Stimulated activated CD8-positive, alpha-beta memory T cell treated with anti-CD3 and anti-CD28 coated beads, Interleukin-12 subunit alpha, Interleukin-12 subunit beta, amount 100 ng/mL, for 24 hours (primary cell): ENCODE data around the gene KLHL26.

Source experiments
- DNase-seq: peaks from one replicate; pipeline ENCODE4 v3.0.0-alpha.2; 2020; ENCODE audit errors: extremely low read depth

The KLHL26 gene

DNA sequence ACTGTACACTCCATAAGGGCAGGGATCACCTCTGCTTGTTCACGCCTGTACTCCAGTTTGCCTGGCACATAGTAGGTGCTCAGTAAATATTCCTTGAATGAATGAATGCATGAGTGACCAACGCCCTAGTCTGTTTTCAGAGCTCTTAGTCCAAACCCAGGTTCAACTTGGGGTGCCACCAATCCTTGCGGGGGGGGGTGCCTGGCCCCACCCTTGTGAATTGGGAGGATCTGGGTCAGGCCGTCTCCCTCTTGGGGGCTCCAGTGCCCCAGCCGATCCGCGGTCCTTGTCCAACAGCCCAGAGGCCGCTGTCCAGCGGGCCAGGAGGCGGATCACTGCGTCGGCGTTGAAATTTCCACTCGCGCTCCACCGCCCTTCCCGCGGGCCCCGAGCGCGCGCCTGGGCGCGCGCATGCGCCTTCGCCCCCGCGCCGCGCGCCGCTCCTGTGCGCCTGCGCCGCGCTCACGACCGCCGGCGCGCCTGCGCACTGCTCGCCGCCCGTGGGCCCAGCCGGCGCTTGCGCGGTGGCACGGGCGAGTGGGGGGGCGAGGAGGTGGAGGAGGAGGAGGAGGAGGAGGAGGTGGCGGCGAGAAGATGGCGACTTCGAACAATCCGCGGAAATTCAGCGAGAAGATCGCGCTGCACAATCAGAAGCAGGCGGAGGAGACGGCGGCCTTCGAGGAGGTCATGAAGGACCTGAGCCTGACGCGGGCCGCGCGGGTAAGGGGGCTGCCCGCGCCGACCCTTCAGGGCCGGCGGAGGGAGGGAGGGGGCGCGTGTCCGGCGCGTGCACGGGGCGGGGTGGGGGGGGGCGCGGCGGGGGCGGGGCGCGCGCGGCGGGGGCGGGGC lies 46.5 kb downstream of the KLHL26 start, which contains the start of gene CRTC1:
CRTC1 (plus strand) TSS at position 572 of the 849 bp plus-strand sequence; CDS start at position 595, 23 bp downstream.
- DNase-seq = peak; percentile 76

DNA sequence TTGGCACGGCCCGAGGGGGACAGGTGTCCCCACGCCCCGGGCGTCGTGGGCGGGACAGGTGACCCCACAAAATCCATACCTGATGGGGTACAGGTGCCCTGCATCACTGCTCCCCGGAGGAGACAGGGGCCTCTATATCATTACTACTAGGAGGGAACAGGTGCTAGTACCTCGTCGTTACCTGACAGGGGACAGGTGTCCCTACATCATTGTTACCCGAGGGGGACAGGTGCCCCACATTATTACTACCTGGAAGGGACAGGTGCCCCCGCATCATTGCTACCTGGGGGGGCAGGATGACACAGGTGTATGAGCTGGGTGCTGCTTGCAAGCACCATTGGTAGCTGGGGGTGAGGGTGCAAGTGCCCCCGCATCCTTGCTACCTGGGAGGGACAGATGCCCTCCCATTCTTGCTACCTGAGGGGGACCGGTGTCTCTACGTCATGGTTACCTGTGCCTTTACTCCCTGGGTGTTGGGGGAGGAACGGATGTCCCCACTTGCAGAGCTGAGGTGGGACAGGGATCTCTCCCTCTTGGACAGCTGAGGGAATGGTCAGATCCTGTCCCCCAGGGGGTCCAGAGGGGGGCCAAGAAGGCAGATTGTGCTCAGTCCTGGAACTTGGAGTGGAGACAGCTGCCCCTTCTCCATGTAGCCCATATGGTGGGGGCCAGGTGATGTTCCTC lies 47.3 kb downstream of the KLHL26 start:
- DNase-seq = no peak

DNA sequence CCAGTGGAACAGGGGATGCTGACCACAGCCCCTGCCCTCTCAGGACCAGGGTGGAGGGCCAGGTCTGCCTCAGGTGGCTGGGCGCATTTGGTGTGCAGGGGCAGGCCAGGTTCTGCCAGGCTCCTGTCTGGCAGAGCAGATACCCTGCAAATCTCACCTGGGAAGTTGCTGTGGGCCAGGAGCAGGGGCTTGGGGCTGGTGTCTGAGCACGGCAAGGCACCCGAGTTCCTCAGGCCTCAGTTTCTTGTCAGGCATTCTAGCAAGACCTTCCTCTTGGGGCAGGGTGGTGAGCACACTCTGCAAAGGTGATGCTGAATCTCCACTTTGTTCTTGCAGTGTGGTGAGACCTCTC lies 47.8 kb downstream of the KLHL26 start:
- DNase-seq = no peak

DNA sequence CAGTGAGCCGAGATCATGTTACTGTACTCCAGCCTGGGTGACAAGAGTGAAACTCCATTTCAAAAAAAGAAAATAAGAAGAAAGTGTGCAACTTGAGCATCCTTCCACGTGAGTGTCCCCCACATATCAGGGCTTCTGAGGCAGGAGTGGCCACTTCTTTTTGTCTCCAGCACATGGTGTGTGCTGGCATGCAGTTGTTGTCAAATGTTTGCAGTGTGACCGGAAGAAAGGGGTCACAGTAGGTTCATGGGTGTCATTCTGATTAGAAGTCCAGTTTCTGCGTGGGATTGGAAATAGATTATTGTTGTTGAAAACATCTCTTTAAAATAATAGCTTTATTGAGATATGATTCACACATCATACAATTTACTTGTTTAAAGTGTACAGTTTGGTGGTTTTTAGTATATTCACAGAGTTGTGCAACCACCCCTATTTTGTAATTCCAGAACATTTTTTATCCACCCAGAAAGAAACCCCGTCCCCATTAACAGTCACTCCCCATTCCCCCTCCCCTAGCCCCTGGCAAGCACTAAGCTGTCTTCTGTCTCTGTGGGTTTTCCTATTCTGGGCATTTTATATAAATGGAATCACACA lies 48.9 kb downstream of the KLHL26 start:
- DNase-seq = no peak

DNA sequence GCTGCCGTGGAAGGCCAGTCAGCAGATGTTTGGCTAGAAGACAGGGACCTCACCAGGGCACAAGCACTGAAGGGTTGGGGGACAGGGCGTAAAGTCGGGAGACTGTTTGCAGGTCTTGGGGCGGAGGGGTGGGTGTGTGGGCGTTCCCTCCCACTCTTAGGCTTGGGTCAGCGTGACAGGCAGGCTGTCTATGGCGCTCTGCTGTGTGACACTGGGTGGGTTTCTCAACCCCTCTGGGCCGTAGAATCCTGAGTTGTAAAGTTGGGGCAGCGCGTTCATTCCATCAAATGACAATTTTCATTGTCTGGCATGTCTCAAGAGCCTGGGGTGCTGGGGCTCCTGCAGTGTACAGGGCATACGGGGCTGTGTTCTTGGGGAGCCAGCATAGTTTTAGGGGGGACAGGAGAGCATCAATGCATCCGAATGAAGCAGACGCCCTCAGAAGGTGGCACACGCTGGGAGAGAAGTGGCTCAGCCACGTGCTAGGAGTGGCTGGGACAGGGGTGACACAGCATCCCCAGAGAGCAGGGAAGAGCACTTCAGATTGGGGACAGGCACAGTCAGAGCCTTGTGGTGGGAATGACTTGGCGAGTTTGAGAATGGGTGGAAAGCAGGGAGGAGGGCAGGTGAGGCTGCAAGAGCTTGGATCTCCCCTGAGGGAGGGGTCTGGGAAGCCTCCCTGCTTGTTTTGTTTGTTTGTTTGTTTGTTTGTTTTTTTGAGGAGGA lies 51.1 kb downstream of the KLHL26 start:
- no peak for DNase-seq

DNA sequence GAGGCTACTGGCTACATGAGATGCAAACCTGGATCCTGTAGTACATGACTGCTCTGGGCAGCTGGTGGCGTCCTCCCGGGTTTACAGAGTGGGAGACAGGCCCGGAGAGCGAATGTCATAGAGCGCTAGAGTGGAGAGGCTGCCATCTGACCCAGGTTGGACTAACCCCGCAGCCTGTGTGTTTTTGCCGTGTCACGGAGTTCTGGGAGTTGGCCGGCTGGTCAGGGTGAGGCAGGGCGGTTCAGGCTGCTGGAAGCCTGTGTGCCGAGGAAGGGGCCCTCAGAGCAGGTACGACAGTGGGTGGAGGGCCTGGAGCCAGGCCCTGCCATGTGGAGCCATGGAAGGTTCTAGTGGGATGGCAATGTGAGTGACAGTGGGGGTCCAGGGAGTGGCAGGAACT lies 59.2 kb downstream of the KLHL26 start:
- DNase-seq = no peak

DNA sequence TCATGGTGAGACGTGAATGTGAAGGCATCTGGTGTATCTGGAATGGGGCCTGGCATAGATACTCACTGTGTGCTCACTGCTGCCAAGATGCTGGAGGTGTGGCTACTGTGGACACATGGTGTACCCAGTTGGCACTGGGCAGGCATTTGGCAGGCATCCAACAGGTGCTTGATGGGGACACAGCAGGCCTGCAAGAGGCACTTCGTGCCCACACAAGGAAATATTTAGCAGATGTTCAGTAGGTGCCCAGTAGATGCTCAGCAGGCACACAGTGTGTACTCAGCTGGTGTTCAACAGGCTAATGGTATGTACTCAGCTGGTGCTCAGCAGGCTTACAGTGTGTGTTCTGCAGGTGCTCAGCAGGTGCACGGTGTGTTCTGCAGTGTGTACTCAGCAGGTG lies 60.9 kb downstream of the KLHL26 start:
- DNase-seq = no peak

DNA sequence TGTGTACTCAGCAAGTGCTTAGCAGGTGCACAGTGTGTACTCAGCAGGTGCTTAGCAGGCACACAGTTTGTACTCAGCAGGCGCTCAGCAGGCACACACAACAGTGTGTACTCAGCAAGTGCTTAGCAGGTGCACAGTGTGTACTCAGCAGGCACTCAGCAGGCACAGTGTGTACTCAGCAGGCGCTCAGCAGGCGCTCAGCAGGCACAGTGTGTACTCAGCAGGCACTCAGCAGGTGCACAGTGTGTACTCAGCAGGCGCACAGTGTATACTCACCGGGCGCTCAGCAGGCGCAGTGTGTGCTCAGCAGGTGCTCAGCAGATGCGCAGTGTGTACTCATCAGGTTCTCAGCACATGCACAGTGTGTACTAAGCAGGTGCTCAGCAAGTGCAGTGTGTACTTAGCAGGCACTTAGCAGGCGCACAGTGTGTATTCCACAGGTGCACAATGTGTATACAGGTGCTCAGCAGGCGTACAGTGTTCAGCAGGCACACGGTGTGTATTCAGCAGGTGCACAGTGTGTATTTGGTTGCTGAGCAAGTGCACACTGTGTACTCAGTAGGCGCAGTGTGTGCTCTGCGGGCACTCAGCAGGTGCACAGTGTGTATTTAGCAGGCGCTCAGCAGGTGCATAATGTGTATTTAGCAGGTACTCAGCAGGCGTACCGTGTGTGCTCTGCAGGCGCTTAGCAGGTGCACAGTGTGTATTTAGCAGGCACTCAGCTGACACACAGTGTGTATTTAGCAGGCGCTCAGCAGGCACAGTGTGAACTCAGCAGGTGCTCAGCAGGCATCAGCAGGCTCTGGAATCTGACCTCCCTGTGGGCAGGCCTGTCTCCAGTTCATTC lies 61.7 kb downstream of the KLHL26 start:
- DNase-seq = no peak

DNA sequence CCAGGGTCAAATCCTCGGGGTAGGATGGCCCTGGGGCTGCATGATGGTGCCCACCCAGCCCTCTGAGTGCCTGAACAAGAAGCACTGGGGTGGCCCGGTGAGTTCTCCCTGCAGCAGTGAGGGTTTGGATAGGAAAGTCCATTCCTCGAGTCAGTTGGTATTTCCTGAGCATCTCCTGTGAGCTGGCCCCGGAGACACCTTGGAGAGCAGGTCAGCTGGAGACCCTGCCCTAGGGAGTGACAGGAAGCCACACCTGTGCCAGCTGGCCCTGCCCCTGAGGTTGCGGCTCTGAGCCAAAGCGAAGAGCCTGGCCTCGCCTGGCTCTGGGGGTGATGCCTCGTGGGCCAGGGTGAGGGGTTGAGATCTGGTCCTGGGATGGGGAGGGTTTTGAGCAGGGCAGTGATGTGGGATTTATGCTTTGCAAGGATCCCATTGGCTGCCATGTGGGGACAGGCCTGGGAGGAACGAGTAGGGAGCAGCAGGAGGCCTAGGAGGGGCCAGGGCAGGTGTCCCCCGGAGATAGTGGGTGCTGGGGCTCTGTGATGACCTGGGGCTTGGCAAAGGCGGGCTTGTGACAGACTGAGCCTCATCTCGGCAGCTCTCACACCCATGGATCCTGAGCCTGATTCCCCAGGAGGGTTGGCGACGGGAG lies 62.7 kb downstream of the KLHL26 start:
- DNase-seq = no peak

DNA sequence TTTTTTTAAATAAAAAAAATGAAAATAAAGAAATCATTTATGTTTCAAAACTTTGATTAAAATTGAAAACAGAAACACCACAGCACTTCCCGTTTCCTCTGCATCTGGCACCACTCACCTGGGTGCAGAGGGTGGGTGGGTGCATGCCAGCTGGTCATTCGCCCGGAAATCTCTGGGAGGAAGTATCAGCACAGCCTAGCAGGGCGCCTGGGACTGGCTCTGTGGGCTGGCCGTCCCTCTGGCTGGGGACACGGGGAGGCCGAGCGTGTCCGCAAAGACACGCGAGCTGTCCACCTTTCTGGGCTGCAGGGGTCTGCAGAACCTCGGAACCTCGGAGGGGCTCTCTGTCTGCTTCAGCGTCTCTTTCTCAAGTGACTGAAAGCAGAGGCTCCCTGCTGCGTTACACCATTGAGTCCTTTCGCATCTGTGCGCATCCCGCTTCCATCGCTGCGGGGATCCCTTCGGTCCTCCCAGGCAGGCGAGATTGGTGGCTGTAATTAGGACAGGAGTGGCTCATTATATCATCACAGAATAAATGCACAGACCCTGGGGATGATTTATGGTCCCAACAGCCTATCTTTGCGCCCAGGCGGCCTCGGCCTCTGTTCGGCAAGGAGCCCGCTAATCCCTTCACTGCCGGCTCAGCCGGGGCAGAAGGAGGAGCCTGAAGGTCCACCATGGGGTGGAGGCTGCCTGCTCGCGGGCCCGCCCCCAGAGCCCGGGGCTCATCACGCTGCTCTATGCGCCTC lies 63.8 kb downstream of the KLHL26 start:
- DNase-seq = peak; percentile 23

DNA sequence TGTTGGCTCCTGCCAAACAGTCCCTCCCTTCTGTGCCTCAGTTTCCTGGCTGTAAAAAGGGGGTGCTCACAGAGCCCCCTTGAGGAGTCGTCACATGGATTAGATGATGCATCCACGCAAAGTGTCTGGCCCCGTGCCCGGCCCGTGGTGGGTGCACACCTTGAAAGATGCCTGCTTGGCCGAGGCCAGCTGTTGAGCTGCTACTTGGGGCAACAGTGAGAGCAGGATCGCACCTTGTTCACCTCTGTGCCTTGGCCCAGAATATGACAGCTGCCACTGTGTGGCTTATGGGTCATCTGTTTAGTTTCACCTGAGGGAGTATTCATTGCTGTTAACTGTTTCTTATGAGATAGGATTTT lies 64.4 kb downstream of the KLHL26 start:
- no peak for DNase-seq

DNA sequence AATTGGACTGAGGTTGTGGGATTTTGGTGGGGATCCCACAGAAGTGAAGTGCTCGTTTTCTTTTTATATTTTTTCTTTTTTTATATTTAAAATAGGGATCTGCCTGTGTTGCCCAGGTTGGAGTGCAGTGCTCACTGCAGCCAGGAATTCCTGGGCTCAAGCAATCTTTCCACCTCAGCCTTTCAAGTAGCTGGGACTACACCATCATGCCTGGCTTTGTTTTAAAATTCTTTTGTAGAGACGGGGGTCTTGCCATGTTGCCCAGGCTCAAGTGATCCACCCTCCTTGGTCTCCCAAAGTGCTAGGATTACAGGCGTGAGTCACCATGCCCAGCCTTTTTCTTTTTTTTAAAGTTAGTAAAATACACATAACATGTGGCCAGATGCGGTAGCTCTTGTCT lies 67.2 kb downstream of the KLHL26 start:
- no peak for DNase-seq

DNA sequence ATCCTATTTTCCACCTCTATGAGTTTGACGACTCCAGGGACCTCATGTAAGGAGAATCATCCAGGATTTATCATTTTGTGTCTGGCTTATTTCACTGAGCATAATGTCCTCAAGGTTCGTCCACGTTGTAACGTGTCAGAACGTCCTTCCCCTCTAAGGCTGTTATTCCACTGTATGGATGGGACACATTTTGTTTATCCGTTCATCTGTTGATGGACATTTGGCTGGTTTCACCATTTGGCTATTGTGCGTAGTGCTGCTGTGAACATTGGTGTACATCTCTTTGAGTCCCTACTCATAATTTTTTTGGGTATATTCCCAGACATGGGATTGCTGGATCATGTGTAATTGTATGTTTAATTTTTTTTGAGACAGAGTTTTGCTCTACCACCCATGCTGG lies 68.1 kb downstream of the KLHL26 start:
- no peak for DNase-seq

DNA sequence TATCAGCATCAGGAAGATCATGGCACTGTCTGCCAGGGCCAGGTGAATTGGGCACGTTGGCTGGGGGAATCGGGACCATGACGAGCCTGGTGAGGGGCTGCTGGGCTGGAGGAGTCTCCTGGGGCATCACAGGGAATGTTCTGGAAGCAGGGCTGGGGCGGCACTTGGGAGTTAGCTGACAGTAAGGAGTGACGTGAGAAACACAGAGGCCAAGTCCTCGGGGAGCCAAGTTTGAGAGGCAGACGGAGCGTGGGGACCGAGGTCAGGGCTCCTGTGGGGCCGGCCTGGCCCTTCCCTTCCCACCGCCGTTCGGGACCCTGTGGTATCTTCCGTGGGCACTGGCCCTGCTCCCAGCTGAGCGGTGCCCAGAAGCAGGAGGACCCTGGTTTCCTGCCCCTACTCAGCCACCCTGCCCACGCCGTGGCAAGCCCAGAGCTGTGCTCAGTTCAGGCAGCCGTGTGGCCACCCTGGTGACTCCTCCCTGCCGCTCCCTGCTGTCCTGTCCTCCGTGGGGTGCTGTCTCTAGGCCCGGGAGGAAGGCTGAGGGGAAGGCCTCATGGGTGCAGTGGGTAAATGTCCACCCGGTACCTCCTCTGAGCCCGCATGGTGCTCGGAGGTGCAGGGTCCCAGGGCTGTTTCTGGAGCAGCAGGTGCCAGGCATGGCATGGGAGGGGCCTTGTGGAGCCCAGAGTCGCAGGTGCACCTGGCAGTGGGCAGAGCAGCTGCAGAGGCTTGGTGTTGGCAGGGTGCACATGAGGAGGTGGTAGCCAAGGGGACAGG lies 71.8 kb downstream of the KLHL26 start:
- no peak for DNase-seq

DNA sequence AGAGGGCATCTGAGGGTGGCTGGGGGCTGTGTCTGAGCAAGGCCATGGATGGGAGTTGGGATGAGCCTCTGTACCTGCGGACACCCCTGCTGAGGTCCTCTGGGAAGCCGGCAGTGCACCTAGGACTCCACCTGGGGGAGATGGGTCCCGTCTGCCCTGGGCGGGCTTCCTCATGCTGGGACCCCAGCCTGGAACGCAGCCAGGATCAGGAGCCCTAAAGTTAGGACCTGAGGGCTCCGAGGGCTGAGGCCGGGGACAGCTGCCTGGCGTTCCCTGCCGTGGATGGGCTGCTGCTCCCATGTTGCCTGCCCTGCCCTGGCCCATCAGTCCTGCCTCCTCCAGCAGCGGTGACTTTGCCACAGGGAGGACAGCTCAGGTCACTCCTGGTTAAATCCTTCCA lies 72.7 kb downstream of the KLHL26 start:
- no peak for DNase-seq

DNA sequence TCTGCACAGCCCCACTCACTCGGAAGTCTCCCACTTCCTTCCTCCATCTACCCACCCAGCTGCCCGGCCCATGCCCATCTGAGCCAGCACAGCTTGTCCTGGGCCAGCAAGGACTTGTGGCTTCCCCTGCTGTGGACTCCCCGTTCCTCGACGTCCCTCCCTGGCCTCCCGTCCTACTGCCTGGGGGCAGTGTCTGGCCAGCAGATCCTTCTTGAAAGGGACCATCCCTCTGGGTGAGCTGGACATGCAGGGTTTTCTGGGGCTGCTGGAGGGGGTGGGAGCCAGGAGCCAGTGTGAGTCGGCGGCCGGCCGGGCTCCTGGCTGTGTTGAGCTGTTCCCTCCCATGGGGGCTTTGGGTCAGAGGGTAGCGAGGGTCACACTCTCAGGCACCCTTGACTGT lies 73.4 kb downstream of the KLHL26 start:
- no peak for DNase-seq

DNA sequence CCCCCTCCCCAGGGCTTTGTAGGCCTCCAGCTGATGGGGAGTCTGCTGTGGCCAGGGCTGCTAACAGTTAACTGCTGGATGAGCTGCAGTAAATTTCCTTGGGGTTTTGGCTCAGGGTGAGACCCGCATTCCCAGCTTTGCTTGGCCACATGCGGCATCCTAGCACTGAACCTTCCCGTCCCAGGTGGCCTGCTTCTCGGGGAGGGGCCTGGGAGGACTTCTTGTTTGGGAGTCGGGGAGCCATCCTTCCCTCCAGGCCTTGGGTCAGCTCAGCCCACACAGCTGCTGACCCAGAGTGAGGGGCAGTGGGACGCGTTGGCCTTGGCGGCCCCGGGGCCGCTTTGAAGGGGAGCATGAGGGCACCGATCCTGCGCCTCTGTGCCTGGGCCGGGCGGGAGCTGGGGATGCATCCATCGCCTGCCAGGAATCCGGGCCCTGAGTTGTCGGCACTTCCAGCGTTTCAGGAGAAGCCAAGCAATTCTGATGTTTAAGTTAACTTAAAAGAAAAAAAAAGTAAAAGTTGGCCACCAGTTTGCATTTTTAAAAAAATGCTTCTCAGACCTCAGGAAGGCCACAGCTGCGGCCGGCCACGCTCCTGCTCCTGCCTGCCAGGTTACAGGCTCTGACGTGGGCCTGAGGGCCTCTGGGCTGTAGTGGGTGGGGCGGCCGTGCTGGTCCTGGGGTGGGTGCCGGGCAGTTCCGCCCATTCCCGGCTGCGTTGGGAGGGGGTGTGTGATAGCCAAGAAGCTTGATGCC lies 74.3 kb downstream of the KLHL26 start:
- no peak for DNase-seq

DNA sequence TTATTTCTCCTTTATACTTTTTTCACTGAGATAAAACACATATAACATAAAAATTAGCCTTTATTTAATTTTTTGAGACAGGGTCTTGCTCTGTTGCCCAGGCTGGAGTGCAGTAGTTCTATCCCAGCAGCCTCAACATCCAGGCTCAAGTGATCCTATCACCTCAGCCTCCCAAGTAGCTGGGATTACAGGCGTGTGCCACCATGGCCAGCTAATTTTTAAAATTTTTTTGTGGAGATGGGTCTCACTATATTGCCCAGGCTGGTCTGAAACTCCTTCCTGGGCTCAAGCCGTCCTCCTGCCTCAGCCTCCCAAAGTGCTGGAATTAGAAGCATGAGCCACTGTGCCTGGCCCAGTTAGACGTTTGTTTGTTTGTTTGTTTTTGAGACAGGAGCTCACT lies 75.1 kb downstream of the KLHL26 start:
- no peak for DNase-seq

DNA sequence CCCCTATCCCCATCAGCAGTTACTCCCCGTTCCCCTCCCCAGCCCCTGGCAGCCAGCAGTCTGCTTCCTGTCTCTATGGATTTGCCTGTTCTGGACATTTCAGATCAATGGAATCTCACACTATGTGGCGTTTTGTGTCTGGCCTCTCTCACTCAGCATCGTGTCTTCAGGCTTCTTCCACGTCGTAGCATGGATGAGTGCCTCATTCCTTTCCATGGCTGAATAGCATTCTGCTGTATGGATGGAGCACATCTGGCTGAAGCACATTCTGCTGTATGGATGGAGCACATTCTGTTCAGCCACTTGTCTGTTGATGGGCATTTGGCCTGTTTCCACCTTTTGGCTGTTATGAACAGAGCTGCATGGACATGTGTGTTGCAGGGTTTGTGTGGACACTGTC lies 76.2 kb downstream of the KLHL26 start:
- no peak for DNase-seq
